Measurements from ENCODE around the gene LRRC52. TPM values are rescaled to one million over a fixed set of nuclear protein-coding genes. Genes with fewer than 3 reads are reported as not detected.

The LRRC52 gene
- total RNA-seq, 6 experiments from 2014 or later: not detected

- Mint-ChIP-seq H3K4me3 (no peak overlapping the region), H3K27ac (no peak overlapping the region), H3K27me3 (ENCODE audit: insufficient read depth) (peaks cover 12% of the 10 kb centered on the region), H3K9me3 (no peaks in the 10 kb centered on the region), H3K4me1 (ENCODE audit: low read depth) (no peaks in the 10 kb centered on the region), H3K36me3 (ENCODE audit: low read depth) (no peaks in the 10 kb centered on the region)
- TF ChIP-seq CTCF (IDR thresholded peaks at IDR 0.05): no peak
- no peak for DNase-seq
Measured at GRCh38 chr1:165537356-165538109, 6.3 kb upstream of the LRRC52 start.

GRCh38 chr1:165539306-165539705, 4.5 kb upstream of the LRRC52 start:
- no peaks in the 10 kb centered on the region for H3K4me1 Mint-ChIP-seq (ENCODE audit: low read depth)
- no peak for DNase-seq
- H3K4me3 Mint-ChIP-seq: no peak overlapping the region
- H3K27ac Mint-ChIP-seq: no peak overlapping the region
- no peaks in the 10 kb centered on the region for H3K36me3 Mint-ChIP-seq (ENCODE audit: low read depth)
- no peaks in the 10 kb centered on the region for H3K9me3 Mint-ChIP-seq
- H3K27me3 Mint-ChIP-seq (ENCODE audit: insufficient read depth): peaks cover 12% of the 10 kb centered on the region
- TF ChIP-seq CTCF (IDR thresholded peaks at IDR 0.05): no peak

DNA sequence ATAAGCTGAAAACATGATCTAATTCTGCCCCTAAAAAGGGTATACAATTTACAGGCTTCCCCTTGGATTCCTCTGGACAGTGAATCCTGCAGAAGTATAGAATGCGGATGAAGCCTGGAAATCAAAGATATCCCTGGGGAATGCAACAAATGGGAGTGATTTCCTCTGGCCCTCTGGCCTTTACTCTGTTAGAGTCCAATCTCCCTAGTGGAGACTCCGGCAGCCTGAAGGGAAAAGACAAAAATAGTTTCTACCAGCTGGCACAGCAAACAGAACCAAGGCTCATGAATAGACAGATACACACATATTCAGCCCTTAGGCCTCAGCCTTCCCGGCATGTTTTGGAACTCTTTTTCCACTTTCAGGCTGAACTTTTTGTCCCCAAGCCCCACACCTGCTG, 3.9 kb upstream of the LRRC52 start:
- Mint-ChIP-seq H3K36me3 (ENCODE audit: low read depth) (no peaks in the 10 kb centered on the region), H3K4me3 (no peak overlapping the region), H3K4me1 (ENCODE audit: low read depth) (no peaks in the 10 kb centered on the region), H3K27me3 (ENCODE audit: insufficient read depth) (peaks cover 12% of the 10 kb centered on the region), H3K27ac (no peak overlapping the region), H3K9me3 (no peaks in the 10 kb centered on the region)
- TF ChIP-seq CTCF (IDR thresholded peaks at IDR 0.05): no peak
- no peak for DNase-seq

GRCh38 chr1:165542015-165542631, 1.7 kb upstream of the LRRC52 start:
- H3K27me3 Mint-ChIP-seq (ENCODE audit: insufficient read depth): peaks cover 11% of the 10 kb centered on the region
- H3K27ac Mint-ChIP-seq: no peak overlapping the region
- H3K36me3 Mint-ChIP-seq (ENCODE audit: low read depth): no peaks in the 10 kb centered on the region

DNA sequence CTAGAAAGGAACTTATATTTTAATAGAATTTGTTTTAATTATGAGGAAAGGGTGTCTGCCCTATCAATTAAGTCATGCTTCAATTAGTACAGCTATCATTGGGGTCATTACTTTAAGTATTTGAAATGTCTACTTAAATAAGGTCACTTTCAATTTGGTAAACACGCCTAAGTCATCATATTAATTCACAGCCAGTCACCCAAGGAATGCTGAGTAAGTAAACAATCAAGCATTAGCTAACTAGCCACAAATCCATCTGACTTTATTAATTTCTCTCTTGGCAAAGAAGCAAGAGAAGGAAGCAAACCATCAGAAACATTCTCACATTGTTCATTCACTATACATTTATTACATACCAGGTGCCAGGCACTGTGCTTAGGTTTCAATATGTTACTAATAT, 1.2 kb upstream of the LRRC52 start:
- DNase-seq: no peak
- Mint-ChIP-seq H3K36me3 (ENCODE audit: low read depth) (no peaks in the 10 kb centered on the region), H3K27me3 (ENCODE audit: insufficient read depth) (peaks cover 8% of the 10 kb centered on the region), H3K4me3 (no peak overlapping the region), H3K27ac (no peak overlapping the region), H3K9me3 (no peaks in the 10 kb centered on the region), H3K4me1 (ENCODE audit: low read depth) (no peaks in the 10 kb centered on the region)
- TF ChIP-seq CTCF (IDR thresholded peaks at IDR 0.05): no peak

More at GRCh38 chr1:165542015-165542631, 1.7 kb upstream of the LRRC52 start:
- Mint-ChIP-seq H3K4me3 (no peak overlapping the region), H3K9me3 (no peaks in the 10 kb centered on the region), H3K4me1 (ENCODE audit: low read depth) (no peaks in the 10 kb centered on the region)
- no peak for TF ChIP-seq CTCF (IDR thresholded peaks at IDR 0.05)
- no peak for DNase-seq
